PC-3 (cell line): ENCODE measurements around the gene CLEC18C. TPM values are rescaled to one million over a fixed set of nuclear protein-coding genes. Genes with fewer than 3 reads are reported as not detected.
"Not testable (repeated sequence)": the region's sequence is repeated elsewhere in the genome, so short reads cannot be mapped to it uniquely, and the experiment has no call there.

ENCODE experiments used
- ATAC-seq: fragments of 200-7000 bp; cut with Tn5 transposase; 2 replicates; pipeline ENCODE4 v1.9.1; 2020; ENCODE audit warnings: mild to moderate bottlenecking, moderate library complexity
- BruUV-seq: library from RNA; stranded (reverse); fragments of 400-500 nt; replicated peaks from 2 replicates; lab custom pipeline; 2021; lab: Mats Ljungman, UMichigan
- CTCF ChIA-PET: fragments of 300-600 bp; sonication (Branson Sonifier 250); formaldehyde crosslinking; loops from one replicate; lab custom pipeline; 2022; ENCODE audit warnings: antibody characterized with exemption; lab: Charles Lee
- POLR2A ChIA-PET: fragments of 300-600 bp; sonication (Branson Sonifier 250); formaldehyde crosslinking; loops from one replicate; lab custom pipeline; 2022; ENCODE audit warnings: antibody characterized with exemption; ENCODE audit not compliant: unreplicated experiment; lab: Charles Lee
- DNase-seq: peaks from one replicate; pipeline ENCODE4 v3.0.0-alpha.2; 2015
- H2AFZ ChIP-seq: fragments of 300-600 bp; sonication (generic); 2 replicates; pipeline ENCODE4 v1.6.0; 2016; ENCODE audit warnings: antibody characterized with exemption, low read length
- H3F3A ChIP-seq: fragments of 300-600 bp; sonication (generic); one replicate; pipeline ENCODE4 v1.6.0; 2017; ENCODE audit warnings: antibody characterized with exemption, low read length, control low read depth, mild to moderate bottlenecking; ENCODE audit not compliant: unreplicated experiment
- H3K27ac ChIP-seq: fragments of 300-600 bp; sonication (generic); 2 replicates; pipeline ENCODE4 v1.5.1; 2016; ENCODE audit warnings: mild to moderate bottlenecking, low read length
- H3K27me3 ChIP-seq: fragments of 300-600 bp; sonication (generic); 2 replicates; pipeline ENCODE4 v1.6.1; 2016; ENCODE audit warnings: low read length, mixed read lengths
- H3K36me3 ChIP-seq: fragments of 300-600 bp; sonication (generic); 2 replicates; pipeline ENCODE4 v1.6.1; 2016; ENCODE audit warnings: low read depth, mixed run types, low read length, mixed read lengths
- H3K4me1 ChIP-seq: fragments of 300-600 bp; sonication (generic); 2 replicates; pipeline ENCODE4 v1.5.1; 2016; ENCODE audit warnings: low read length; ENCODE audit not compliant: insufficient read depth
- H3K4me2 ChIP-seq: fragments of 300-600 bp; sonication (generic); 2 replicates; pipeline ENCODE4 v1.6.0; 2016; ENCODE audit warnings: low read length
- H3K4me3 ChIP-seq: fragments of 300-600 bp; sonication (generic); 2 replicates; pipeline ENCODE4 v1.5.1; 2016; ENCODE audit warnings: mild to moderate bottlenecking, low read length, mixed read lengths
- H3K79me2 ChIP-seq: fragments of 300-600 bp; sonication (generic); 2 replicates; pipeline ENCODE4 v1.6.1; 2017; ENCODE audit warnings: low read length, mixed read lengths
- H3K9ac ChIP-seq: fragments of 300-600 bp; sonication (generic); 2 replicates; pipeline ENCODE4 v1.6.0; 2016; ENCODE audit warnings: mild to moderate bottlenecking, low read length
- H3K9me2 ChIP-seq: fragments of 300-600 bp; sonication (generic); replicated peaks from 2 replicates; pipeline ENCODE4 v1.6.1; 2016; ENCODE audit warnings: mixed run types, low read length, mixed read lengths
- H3K9me3 ChIP-seq: fragments of 300-600 bp; sonication (generic); 2 replicates; pipeline ENCODE4 v1.6.1; 2016; ENCODE audit warnings: low read length, mixed read lengths
- H4K20me1 ChIP-seq: fragments of 300-600 bp; sonication (generic); 2 replicates; pipeline ENCODE4 v1.6.1; 2016; ENCODE audit warnings: low read length, mixed read lengths
- CTCF ChIP-seq: fragments of 300-600 bp; sonication (generic); conservative IDR thresholded peaks from 2 replicates; pipeline ENCODE4 v1.5.1; 2017; ENCODE audit warnings: antibody characterized with exemption, low read depth, mild to moderate bottlenecking, low read length
- EZH2 ChIP-seq: fragments of 300-600 bp; sonication (generic); IDR thresholded peaks from one replicate; pipeline ENCODE4 v1.6.1; 2017; ENCODE audit warnings: antibody characterized with exemption, mild to moderate bottlenecking, low read length; ENCODE audit not compliant: unreplicated experiment
- EZH2phosphoT487 ChIP-seq: fragments of 300-600 bp; sonication (generic); IDR thresholded peaks from 2 replicates; pipeline ENCODE4 v1.6.1; 2018; ENCODE audit warnings: mild to moderate bottlenecking, antibody characterized with exemption, low read length, borderline replicate concordance
- intact Hi-C: fragments of 100-400 bp; cut with micrococcal nuclease; formaldehyde crosslinking; loops from 2 replicates; pipeline ENCODE4 v1.9.0; 2023
- total RNA-seq: library from RNA; depleted of rRNA; stranded (reverse); fragments of >200 nt; gene quantifications from 2 replicates; pipeline ENCODE4 v1.2.3, GENCODE V29; 2014

The CLEC18C gene
- total RNA-seq, 1 experiment from 2014 or later = 0.18 TPM

- no peak overlapping the region for H3K4me2 ChIP-seq
- H3K27me3 ChIP-seq = no peaks in the 10 kb centered on the region
- no peak overlapping the region for H3K4me3 ChIP-seq
- no peaks in the 10 kb centered on the region for H3K9me2 ChIP-seq
- TF ChIP-seq CTCF = no peak
- no peak overlapping the region for H3K9ac ChIP-seq
- BruUV-seq = no TSS peak
- no peak for DNase-seq
- no peak overlapping the region for H2AFZ ChIP-seq
- H3K9me3 ChIP-seq = no peaks in the 10 kb centered on the region
- no peaks in the 10 kb centered on the region for H3K79me2 ChIP-seq
- no peaks in the 10 kb centered on the region for H3F3A ChIP-seq
- no peak overlapping the region for H3K27ac ChIP-seq
- ATAC-seq = no peak
- peaks cover 14% of the 10 kb centered on the region; the same call in 1 of the 2 replicates for H3K36me3 ChIP-seq
- H3K4me1 ChIP-seq = peaks cover 15% of the 10 kb centered on the region
- ChIA-PET CTCF (interaction anchor here (0.8 kb wide), 1 partner anchor 90 kb away, joined by 3 read pairs; no protein-coding TSS in a partner anchor), POLR2A (no interaction called here)
- intact Hi-C loops = no loop called here
- no peaks in the 10 kb centered on the region for H4K20me1 ChIP-seq
Observed at GRCh38 chr16:70161350-70161749, 12.2 kb upstream of the CLEC18C start.

- CTCF ChIA-PET = interaction anchor here (0.8 kb wide), 1 partner anchor 89 kb away, joined by 3 read pairs; no protein-coding TSS in a partner anchor
- POLR2A ChIA-PET = no interaction called here
- Histone ChIP-seq H3K27me3 (no peaks in the 10 kb centered on the region), H3K36me3 (peaks cover 10% of the 10 kb centered on the region; the same call in 1 of the 2 replicates), H3K4me3 (peak overlapping the region; percentile 7; the same call in 1 of the 2 replicates), H3F3A (no peaks in the 10 kb centered on the region), H3K4me2 (peak overlapping the region; percentile 54), H4K20me1 (no peaks in the 10 kb centered on the region), H3K27ac (peak overlapping the region; percentile 30), H3K4me1 (peaks cover 15% of the 10 kb centered on the region), H3K79me2 (no peaks in the 10 kb centered on the region), H3K9me2 (no peaks in the 10 kb centered on the region), H3K9me3 (no peaks in the 10 kb centered on the region), H2AFZ (0 out of 2 replicates have a peak overlapping the region, but pooled peaks have one; percentile 19), H3K9ac (no peak overlapping the region)
- peak; percentile 90 for DNase-seq
- no TSS peak for BruUV-seq
- TF ChIP-seq CTCF (no peak), EZH2 (no peak), EZH2phosphoT487 (no peak)
- intact Hi-C loops = no loop called here
- peak; percentile 96 for ATAC-seq
Observed at GRCh38 chr16:70162041-70162451, 11.5 kb upstream of the CLEC18C start.

GRCh38 chr16:70163596-70163995 lies 10.0 kb upstream of the CLEC18C start:
- no TSS peak for BruUV-seq
- H3K79me2 ChIP-seq = no peaks in the 10 kb centered on the region
- intact Hi-C loops = no loop called here
- TF ChIP-seq EZH2phosphoT487 (no peak), EZH2 (no peak), CTCF (no peak)
- no peak overlapping the region for H3K27ac ChIP-seq
- H3K27me3 ChIP-seq = no peaks in the 10 kb centered on the region
- no peak overlapping the region for H3K9ac ChIP-seq
- H3K9me3 ChIP-seq = no peaks in the 10 kb centered on the region
- ChIA-PET POLR2A (no interaction called here), CTCF (no interaction called here)
- peaks cover 15% of the 10 kb centered on the region for H3K4me1 ChIP-seq
- ATAC-seq (no peak), DNase-seq (no peak)
- no peaks in the 10 kb centered on the region for H3K9me2 ChIP-seq
- H3K4me3 ChIP-seq = no peak overlapping the region
- no peak overlapping the region for H2AFZ ChIP-seq
- no peak overlapping the region for H3K4me2 ChIP-seq
- no peaks in the 10 kb centered on the region for H4K20me1 ChIP-seq
- H3F3A ChIP-seq = no peaks in the 10 kb centered on the region
- H3K36me3 ChIP-seq = peaks cover 7% of the 10 kb centered on the region; the same call in 1 of the 2 replicates

GRCh38 chr16:70166688-70167087 lies 6.9 kb upstream of the CLEC18C start:
- CTCF ChIA-PET, H3K4me2 ChIP-seq, H4K20me1 ChIP-seq, ATAC-seq, DNase-seq, BruUV-seq, intact Hi-C loops, H3K4me3 ChIP-seq, H3K9me2 ChIP-seq, H3K9me3 ChIP-seq, H3K79me2 ChIP-seq, H2AFZ ChIP-seq, H3K36me3 ChIP-seq, H3K27ac ChIP-seq, H3K9ac ChIP-seq, H3F3A ChIP-seq, POLR2A ChIA-PET, H3K27me3 ChIP-seq: not testable (repeated sequence)
- peaks cover 13% of the 10 kb centered on the region for H3K4me1 ChIP-seq
